Adrenal gland (tissue), 12 donors: ENCODE measurements around the gene TEDC1. TPM values are rescaled to one million over a fixed set of nuclear protein-coding genes. Genes with fewer than 3 reads are reported as not detected.

Experiments
- DNase-seq, 7 donors: peaks; one replicate each; pipeline ENCODE4 v3.0.0-alpha.2; 2019 to 2020
- H3K27ac ChIP-seq, 5 donors: fragments of 200-600 bp; sonication (generic) in 4 of 5; 1 replicate in 3 of 5; 2 replicates in 2 of 5; pipeline versions ENCODE4 v1.5.1 to v1.8.0; 2016 to 2020; ENCODE audit warnings: mild to moderate bottlenecking in 1 of 5
- H3K27me3 ChIP-seq: fragments of 200-600 bp; 2 replicates; pipeline ENCODE4 v1.8.0; 2021
- H3K36me3 ChIP-seq, 2 donors: fragments of 200-600 bp; replicated peaks in 1 of 2; 1 replicate in 1 of 2; 2 replicates in 1 of 2; pipeline versions ENCODE4 v1.5.1 to v1.8.0; 2018 to 2022
- H3K4me1 ChIP-seq, 2 donors: fragments of 200-600 bp; replicated peaks in 1 of 2; 1 replicate in 1 of 2; 2 replicates in 1 of 2; pipeline versions ENCODE4 v1.5.1 to v1.8.0; 2018 to 2021
- H3K4me3 ChIP-seq, 4 donors: fragments of 200-600 bp; sonication (generic) in 3 of 4; one replicate each; pipeline ENCODE4 v1.5.1; 2016 to 2018
- H3K9me3 ChIP-seq, 3 donors: fragments of 200-600 bp; sonication (generic) in 1 of 3; replicated peaks in 1 of 3; 1 replicate in 2 of 3; 2 replicates in 1 of 3; pipeline versions ENCODE4 v1.5.1 to v1.8.0; 2016 to 2021
- POLR2A ChIP-seq, 2 donors: fragments of 450-650 bp; IDR thresholded peaks; one replicate each; pipeline ENCODE4 v1.6.1; 2017; ENCODE audit warnings: antibody characterized with exemption in 2 of 2, mild to moderate bottlenecking in 2 of 2, moderate library complexity in 1 of 2
- WGBS, 4 donors: extraction: QIAGEN DNeasy Blood & Tissue Kit in 2 of 4; methylation state at CpG; one replicate each; pipeline versions ENCODE4 v1.1.5 to v1.1.7; 2013 to 2017; 5-methylcytosine and 5-hydroxymethylcytosine counted together
- intact Hi-C, 2 donors: fragments of 100-400 bp; cut with DNase I; formaldehyde crosslinking; loops; one replicate each; pipeline versions ENCODE4 v1.14.1 to v1.15.0; 2022 to 2023
- polyA plus RNA-seq, 3 donors: library from polyadenylated mRNA; stranded (reverse); fragments of 200-250 nt in 2 of 3; fragments of 350-450 nt in 1 of 3; fragmentation: Illumina TruSeq in 1 of 3; extraction: RNeasy Lipid Tissue Mini Kit (QIAGEN cat#74804) in 1 of 3; gene quantifications; one replicate each; pipeline ENCODE4 v1.2.3, GENCODE V29; 2013 to 2014
- total RNA-seq, 9 donors: library from RNA; depleted of rRNA in 4 of 9; stranded (reverse); fragments of >200 nt in 4 of 9; fragments of 120-200 nt in 1 of 9; fragmentation: NEBNext Ultra II Directional in 1 of 9; extraction: Animal tissue kit (Norgen Biotek cat#: 25700) in 1 of 9; gene quantifications; one replicate each; pipeline versions ENCODE4 v1.1.0 to v1.2.4, GENCODE V29; 2013 to 2023
- TF ChIP-seq, protein P1 (sequence below), 6 experiments: fragments of 450-650 bp in 4 of 6; fragments of 200-600 bp in 2 of 6; sonication (generic) in 1 of 6; IDR thresholded peaks; 1 replicate in 5 of 6; 2 replicates in 1 of 6; pipeline versions ENCODE4 v1.5.1 to v1.8.0; 2016 to 2021; ENCODE audit warnings: antibody characterized with exemption in 6 of 6, mild to moderate bottlenecking in 2 of 6, moderate library complexity in 1 of 6
- donor health status: healthy with polysubstance abuse.
- donor health status: Bipolar disorder and iron deficiency.
- donor health status: DM: yes; HTN: yes; CAD: no.
- donor health status: DM: no; HTN: no; CAD: no.
- donor health status: DM: no; HTN: no; CAD: no.
- donor health status: DM: yes; HTN: yes; CAD: no.

TEDC1 gene
- total and polyA plus RNA-seq, 12 donors = 0.24 to 19.1 (median 3.4) TPM

- TF ChIP-seq, protein P1, sequence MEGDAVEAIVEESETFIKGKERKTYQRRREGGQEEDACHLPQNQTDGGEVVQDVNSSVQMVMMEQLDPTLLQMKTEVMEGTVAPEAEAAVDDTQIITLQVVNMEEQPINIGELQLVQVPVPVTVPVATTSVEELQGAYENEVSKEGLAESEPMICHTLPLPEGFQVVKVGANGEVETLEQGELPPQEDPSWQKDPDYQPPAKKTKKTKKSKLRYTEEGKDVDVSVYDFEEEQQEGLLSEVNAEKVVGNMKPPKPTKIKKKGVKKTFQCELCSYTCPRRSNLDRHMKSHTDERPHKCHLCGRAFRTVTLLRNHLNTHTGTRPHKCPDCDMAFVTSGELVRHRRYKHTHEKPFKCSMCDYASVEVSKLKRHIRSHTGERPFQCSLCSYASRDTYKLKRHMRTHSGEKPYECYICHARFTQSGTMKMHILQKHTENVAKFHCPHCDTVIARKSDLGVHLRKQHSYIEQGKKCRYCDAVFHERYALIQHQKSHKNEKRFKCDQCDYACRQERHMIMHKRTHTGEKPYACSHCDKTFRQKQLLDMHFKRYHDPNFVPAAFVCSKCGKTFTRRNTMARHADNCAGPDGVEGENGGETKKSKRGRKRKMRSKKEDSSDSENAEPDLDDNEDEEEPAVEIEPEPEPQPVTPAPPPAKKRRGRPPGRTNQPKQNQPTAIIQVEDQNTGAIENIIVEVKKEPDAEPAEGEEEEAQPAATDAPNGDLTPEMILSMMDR (IDR thresholded peaks at IDR 0.05) = no peak
- no peak for TF ChIP-seq POLR2A (IDR thresholded peaks at IDR 0.05)
- Histone ChIP-seq H3K27me3 (no peaks in the 10 kb centered on the region), H3K27ac (no peak overlapping the region), H3K36me3 (peaks cover 0 to 31% of the 10 kb centered on the region in 2 donors), H3K4me3 (no peak overlapping the region), H3K4me1 (peaks cover 0 to 7% of the 10 kb centered on the region in 2 donors), H3K9me3 (no peaks in the 10 kb centered on the region)
- WGBS, 4 donors = 89 to 96% (median 89%) methylated on average over 17 to 22 of the region's 22 CpGs
- intact Hi-C loops = no loop called here
- no peak for DNase-seq
These were observed 40.9 kb upstream of the TEDC1 start for GRCh38 chr14:105450123-105450505.

GRCh38 chr14:105450864-105451720 is 40.0 kb upstream of the TEDC1 start:
- Histone ChIP-seq H3K27ac (no peak overlapping the region), H3K9me3 (no peaks in the 10 kb centered on the region), H3K4me1 (peaks cover 0 to 7% of the 10 kb centered on the region in 2 donors), H3K4me3 (no peak overlapping the region), H3K27me3 (no peaks in the 10 kb centered on the region), H3K36me3 (peaks cover 0 to 40% of the 10 kb centered on the region in 2 donors)
- intact Hi-C loops = no loop called here
- no peak for DNase-seq
- 88 to 91% (median 89%) methylated on average over 12 to 29 of the region's 29 CpGs for WGBS, 4 donors
- TF ChIP-seq POLR2A (IDR thresholded peaks at IDR 0.05) = no peak
- TF ChIP-seq, protein P1 (IDR thresholded peaks at IDR 0.05) = no peak

DNA sequence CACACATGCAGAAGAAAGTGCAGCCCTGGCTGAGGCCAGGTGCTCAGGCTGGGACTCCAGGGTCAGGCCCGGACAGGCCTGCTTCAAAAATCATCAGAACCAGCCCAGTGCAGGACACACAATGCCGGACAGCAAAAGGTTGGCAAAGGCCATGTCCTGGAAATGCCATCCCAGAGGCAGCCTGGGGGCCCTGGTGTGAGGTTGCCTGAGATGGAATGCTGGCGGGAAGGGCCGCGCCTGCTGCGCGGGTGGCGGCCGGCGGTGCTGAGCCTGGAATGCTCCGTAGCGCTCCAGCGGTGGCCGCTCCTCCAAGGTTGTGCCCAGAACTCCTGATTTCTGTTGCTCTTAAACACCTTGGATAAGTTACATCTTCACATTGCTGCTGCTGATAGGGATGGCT is 38.1 kb upstream of the TEDC1 start:
- peaks cover 0 to 7% of the 10 kb centered on the region in 2 donors for H3K4me1 ChIP-seq
- H3K36me3 ChIP-seq = peaks cover 0 to 55% of the 10 kb centered on the region in 2 donors
- TF ChIP-seq, protein P1 (IDR thresholded peaks at IDR 0.05) = no peak
- TF ChIP-seq POLR2A (IDR thresholded peaks at IDR 0.05) = no peak
- H3K27me3 ChIP-seq = no peaks in the 10 kb centered on the region
- no peaks in the 10 kb centered on the region for H3K9me3 ChIP-seq
- no peak overlapping the region for H3K4me3 ChIP-seq
- DNase-seq = no peak
- intact Hi-C loops = no loop called here
- 87 to 100% (median 89%) methylated on average over 3 to 14 of the region's 14 CpGs for WGBS, 4 donors
- H3K27ac ChIP-seq = no peak overlapping the region

DNA sequence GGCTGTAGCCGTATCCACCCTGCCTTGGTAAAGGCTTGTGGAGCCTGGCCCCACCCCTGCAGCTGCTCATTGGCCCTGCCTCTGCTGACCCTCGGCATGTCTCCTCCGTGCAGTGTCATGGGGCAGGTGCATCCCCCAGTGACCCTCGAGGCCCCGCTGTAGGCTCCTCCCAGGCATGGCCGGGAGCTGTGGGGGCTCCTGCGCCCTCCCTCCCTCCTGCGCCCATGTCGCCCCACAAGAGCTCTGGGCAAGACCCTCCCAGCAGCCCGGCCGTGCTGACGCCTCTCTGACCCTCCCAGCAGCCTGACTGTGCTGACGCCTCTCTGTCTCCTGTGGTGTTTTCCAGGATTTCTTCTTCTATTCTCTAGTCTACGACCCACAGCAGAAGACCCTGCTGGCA is 37.2 kb upstream of the TEDC1 start:
- no peaks in the 10 kb centered on the region for H3K9me3 ChIP-seq
- no peak for DNase-seq
- H3K27ac ChIP-seq = no peak overlapping the region
- H3K4me3 ChIP-seq = no peak overlapping the region
- peaks cover 0 to 2% of the 10 kb centered on the region in 2 donors for H3K4me1 ChIP-seq
- no peaks in the 10 kb centered on the region for H3K27me3 ChIP-seq
- H3K36me3 ChIP-seq = peaks cover 0 to 55% of the 10 kb centered on the region in 2 donors
- 89 to 91% (median 90%) methylated on average over 10 to 14 of the region's 14 CpGs for WGBS, 4 donors
- intact Hi-C loops = no loop called here
- TF ChIP-seq, protein P1 (IDR thresholded peaks at IDR 0.05) = no peak
- TF ChIP-seq POLR2A (IDR thresholded peaks at IDR 0.05) = no peak
